ENCODE results near the gene SON.

The SON gene

DNA sequence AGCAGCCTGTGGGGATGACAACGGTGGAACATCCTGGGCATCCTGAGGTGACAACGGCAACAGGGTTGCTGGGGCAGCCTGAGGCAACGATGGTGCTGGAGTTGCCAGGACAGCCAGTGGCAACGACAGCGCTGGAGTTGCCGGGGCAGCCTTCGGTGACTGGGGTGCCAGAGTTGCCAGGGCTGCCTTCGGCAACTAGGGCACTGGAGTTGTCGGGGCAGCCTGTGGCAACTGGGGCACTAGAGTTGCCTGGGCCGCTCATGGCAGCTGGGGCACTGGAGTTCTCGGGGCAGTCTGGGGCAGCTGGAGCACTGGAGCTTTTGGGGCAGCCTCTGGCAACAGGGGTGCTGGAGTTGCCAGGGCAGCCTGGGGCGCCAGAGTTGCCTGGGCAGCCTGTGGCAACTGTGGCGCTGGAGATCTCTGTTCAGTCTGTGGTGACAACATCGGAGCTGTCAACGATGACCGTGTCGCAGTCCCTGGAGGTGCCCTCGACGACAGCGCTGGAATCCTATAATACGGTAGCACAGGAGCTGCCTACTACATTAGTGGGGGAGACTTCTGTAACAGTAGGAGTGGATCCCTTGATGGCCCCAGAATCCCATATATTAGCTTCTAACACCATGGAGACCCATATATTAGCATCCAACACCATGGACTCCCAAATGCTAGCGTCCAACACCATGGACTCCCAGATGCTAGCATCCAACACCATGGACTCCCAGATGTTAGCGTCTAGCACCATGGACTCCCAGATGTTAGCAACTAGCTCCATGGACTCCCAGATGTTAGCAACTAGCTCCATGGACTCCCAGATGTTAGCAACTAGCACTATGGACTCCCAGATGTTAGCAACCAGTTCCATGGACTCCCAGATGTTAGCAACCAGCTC is 8.2 kb downstream of the SON start:
- H3K4me3 ChIP-seq (replicated peaks; ENCODE audit: low read depth, low read length): no peak overlapping the region
- TF ChIP-seq, protein P1, sequence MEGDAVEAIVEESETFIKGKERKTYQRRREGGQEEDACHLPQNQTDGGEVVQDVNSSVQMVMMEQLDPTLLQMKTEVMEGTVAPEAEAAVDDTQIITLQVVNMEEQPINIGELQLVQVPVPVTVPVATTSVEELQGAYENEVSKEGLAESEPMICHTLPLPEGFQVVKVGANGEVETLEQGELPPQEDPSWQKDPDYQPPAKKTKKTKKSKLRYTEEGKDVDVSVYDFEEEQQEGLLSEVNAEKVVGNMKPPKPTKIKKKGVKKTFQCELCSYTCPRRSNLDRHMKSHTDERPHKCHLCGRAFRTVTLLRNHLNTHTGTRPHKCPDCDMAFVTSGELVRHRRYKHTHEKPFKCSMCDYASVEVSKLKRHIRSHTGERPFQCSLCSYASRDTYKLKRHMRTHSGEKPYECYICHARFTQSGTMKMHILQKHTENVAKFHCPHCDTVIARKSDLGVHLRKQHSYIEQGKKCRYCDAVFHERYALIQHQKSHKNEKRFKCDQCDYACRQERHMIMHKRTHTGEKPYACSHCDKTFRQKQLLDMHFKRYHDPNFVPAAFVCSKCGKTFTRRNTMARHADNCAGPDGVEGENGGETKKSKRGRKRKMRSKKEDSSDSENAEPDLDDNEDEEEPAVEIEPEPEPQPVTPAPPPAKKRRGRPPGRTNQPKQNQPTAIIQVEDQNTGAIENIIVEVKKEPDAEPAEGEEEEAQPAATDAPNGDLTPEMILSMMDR (IDR thresholded peaks at IDR 0.05; ENCODE audit: low read length, missing control alignments): no peak

GRCh38 chr21:33551664-33552063 is 8.8 kb downstream of the SON start:
- TF ChIP-seq, protein P1 (IDR thresholded peaks at IDR 0.05; ENCODE audit: low read length, missing control alignments): no peak

More for the DNA sequence above, 8.2 kb downstream of the SON start:
- DNase-seq (ENCODE audit: low read depth): no peak

GRCh38 chr21:33552093-33552998 is 9.5 kb downstream of the SON start:
- TF ChIP-seq, protein P1 (IDR thresholded peaks at IDR 0.05; ENCODE audit: low read length, missing control alignments): no peak
- no peak for DNase-seq (ENCODE audit: low read depth)
- no peak overlapping the region for H3K4me3 ChIP-seq (replicated peaks; ENCODE audit: low read depth, low read length)

More at GRCh38 chr21:33551664-33552063, 8.8 kb downstream of the SON start:
- no peak overlapping the region for H3K4me3 ChIP-seq (replicated peaks; ENCODE audit: low read depth, low read length)
- no peak for DNase-seq (ENCODE audit: low read depth)

DNA sequence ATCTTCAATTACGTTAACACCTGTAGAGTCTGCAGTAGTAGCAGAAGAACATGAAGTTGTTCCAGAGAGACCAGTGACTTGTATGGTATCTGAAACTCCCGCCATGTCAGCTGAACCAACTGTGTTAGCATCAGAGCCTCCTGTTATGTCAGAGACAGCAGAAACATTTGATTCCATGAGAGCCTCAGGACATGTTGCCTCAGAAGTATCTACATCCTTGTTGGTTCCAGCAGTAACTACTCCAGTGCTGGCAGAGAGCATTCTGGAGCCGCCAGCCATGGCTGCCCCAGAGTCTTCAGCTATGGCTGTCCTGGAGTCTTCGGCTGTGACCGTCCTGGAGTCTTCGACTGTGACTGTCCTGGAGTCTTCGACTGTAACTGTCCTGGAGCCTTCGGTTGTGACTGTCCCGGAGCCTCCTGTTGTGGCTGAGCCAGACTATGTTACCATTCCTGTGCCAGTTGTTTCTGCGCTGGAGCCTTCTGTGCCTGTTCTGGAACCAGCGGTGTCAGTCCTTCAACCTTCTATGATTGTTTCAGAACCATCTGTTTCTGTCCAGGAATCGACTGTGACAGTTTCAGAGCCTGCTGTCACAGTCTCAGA is 10.3 kb downstream of the SON start:
- TF ChIP-seq, protein P1 (IDR thresholded peaks at IDR 0.05; ENCODE audit: low read length, missing control alignments): no peak
- H3K4me3 ChIP-seq (replicated peaks; ENCODE audit: low read depth, low read length): no peak overlapping the region
- no peak for DNase-seq (ENCODE audit: low read depth)

DNA sequence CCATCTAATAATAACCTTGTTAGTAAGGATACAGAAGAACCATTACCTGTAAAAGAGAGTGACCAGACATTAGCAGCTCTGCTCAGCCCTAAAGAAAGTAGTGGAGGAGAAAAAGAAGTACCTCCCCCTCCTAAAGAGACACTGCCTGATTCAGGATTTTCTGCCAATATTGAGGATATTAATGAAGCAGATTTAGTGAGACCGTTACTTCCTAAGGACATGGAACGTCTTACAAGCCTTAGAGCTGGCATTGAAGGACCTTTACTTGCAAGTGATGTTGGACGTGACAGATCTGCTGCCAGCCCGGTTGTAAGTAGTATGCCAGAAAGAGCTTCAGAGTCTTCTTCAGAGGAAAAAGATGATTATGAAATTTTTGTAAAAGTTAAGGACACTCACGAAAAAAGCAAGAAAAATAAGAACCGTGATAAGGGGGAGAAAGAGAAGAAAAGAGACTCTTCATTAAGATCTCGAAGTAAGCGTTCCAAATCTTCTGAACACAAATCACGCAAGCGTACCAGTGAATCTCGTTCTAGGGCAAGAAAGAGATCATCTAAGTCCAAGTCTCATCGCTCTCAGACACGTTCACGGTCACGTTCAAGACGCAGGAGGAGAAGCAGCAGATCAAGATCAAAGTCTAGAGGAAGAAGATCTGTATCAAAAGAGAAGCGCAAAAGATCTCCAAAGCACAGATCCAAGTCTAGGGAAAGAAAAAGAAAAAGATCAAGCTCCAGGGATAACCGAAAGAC is 11.6 kb downstream of the SON start:
- no peak overlapping the region for H3K4me3 ChIP-seq (replicated peaks; ENCODE audit: low read depth, low read length)
- TF ChIP-seq, protein P1 (IDR thresholded peaks at IDR 0.05; ENCODE audit: low read length, missing control alignments): no peak
- no peak for DNase-seq (ENCODE audit: low read depth)

DNA sequence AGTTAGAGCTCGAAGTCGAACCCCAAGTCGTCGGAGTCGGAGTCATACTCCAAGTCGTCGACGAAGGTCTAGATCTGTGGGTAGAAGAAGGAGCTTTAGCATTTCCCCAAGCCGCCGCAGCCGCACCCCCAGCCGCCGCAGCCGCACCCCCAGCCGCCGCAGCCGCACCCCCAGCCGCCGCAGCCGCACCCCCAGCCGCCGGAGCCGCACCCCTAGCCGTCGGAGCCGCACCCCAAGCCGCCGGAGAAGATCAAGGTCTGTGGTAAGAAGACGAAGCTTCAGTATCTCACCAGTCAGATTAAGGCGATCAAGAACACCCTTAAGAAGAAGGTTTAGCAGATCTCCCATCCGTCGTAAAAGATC is 12.1 kb downstream of the SON start:
- no peak for DNase-seq (ENCODE audit: low read depth)

More for the DNA sequence above, 12.1 kb downstream of the SON start:
- H3K4me3 ChIP-seq (replicated peaks; ENCODE audit: low read depth, low read length): no peak overlapping the region
- TF ChIP-seq, protein P1 (IDR thresholded peaks at IDR 0.05; ENCODE audit: low read length, missing control alignments): no peak
